Activated T-cell treated with anti-CD3 and anti-CD28 coated beads, Interleukin-2, amount 50 U/mL, for 48 hours (primary cell): Measurements from ENCODE around the gene TMIGD1.

Experiments used
- DNase-seq, 2 experiments: peaks; one replicate each; pipeline ENCODE4 v3.0.0-alpha.2; 2020

Gene TMIGD1

GRCh38 chr17:30324723-30325122 lies 9.1 kb downstream of the TMIGD1 start:
- DNase-seq, result no peak

DNA sequence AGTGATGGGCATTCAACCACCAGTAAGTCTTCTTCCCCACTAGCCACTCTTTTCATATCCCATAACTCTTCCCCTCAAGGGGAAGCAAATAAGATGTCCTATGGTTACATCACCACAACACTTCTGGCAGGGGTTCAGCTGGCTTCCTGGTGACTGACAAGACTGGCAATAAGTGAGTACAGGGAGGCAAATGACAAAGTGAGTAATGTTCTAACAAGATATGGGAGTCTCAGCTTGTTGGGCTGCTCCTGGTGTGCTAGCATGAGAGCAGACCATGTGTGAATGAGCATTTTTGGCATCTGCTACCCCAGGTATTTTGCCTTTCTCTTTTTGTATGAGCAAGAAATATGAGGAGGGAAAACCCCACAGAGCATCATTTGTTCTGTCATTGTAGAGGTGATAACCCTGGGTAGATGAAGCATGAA lies 9.9 kb downstream of the TMIGD1 start:
- peak; percentile 47 to 51 for DNase-seq

DNA sequence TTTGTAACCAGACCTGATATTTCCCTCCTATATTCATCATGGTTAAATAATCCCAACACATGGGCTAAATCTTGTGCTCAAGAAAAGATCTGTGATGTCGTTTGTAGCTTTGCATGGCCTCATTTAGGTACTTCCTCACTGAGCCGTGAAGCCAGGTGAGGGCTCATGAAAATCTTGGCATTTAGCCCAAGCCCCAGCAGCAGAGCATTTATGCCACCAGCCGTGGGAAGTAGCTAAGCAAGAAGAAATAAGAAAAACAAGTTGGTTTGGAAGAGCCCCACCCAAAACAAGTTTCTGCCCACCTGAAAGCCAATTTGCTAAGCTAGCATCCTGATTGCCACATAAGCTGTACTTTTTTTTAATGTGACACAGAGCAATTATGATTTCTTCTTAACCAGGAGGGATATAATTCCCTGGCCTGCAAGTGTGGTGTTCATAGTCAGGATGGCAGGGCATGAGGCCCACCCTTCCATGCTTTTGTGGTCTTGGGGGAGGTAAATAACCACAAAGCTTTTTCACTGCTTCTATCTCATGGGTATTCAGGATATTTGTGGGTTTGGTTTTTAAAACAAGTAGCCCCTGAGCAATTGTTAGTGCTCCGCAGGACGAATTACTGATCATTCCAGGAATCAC lies 10.5 kb downstream of the TMIGD1 start:
- DNase-seq, result no peak

DNA sequence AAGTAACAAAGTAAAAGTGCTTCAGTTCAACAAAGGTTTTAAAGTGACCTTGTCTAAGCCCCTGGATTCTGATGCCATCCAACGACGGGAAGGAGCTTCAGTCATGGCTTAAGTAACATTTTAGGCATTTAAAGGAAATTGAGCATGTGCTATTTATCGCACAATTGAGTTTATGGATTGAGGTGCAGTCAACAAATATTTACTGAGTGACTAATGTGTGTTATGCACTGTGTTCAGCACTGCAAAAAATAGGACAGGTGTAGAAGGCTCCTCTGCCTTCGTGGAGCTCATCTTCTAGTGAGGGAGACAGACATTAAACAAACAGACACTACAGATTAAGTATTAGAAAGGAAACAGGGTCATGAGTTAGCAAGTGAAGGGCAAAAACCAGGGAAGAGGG lies 12.5 kb downstream of the TMIGD1 start:
- DNase-seq, result no peak

- DNase-seq, result no peak
Measured at GRCh38 chr17:30318155-30318554, 15.7 kb downstream of the TMIGD1 start.

DNA sequence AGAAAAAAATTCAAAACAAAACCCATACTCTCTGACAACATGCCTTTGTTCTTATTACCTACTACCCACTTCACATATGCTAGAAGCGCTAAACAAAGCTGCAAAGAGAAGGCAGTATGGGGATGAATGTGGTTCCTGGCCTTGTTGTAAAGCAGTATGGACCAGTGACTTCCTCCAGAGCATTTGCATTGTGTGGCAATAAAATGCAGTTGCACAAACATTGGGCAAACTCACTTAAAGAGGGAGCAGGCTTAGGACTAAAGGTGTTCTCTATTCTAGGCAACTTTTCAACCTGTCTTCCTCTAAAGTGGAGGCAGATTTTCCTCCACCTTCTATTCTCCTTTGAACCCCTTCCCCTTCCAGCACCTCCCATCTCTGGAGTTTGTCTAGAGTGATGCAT lies 17.1 kb downstream of the TMIGD1 start:
- no peak for DNase-seq

DNA sequence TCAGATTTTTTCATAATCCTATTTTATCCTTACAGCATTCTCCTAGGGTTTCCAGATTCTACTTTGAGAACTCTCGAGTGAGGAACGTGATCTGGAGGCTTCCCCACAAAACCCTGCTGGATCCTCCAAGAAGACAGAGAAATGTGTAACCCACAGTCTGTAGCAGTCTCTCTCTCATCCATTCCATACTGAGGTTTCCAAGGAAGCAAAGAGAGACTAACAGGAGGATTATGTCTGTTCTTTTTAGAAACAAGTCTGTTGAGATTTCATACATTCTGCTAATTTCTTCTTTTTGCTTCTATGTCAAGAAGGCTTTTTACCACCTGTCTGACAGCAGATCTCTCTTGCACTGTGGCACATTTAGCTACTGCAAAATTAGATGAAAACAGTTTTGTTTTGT lies 18.8 kb downstream of the TMIGD1 start:
- DNase-seq, result no peak

DNA sequence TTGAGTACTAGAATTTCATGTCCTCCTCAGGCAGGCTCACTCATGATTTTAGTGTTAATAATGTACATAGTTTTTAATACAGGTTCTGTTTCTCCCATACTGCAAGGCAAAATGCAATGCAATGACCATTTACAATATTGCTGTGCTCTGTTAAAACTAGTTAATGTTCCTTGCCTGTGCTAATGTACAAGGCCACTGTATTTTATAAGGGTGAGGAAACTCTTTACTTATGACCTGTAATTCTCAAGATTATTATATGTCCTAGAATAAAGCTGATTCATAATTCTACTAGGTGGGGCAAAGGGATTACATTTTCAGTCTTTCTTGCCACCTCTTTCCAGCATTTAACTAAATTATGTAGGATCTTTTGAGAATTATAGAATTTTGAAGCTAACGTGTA lies 19.4 kb downstream of the TMIGD1 start:
- no peak for DNase-seq

- no peak for DNase-seq
Measured at GRCh38 chr17:30312226-30312625, 21.6 kb downstream of the TMIGD1 start.

DNA sequence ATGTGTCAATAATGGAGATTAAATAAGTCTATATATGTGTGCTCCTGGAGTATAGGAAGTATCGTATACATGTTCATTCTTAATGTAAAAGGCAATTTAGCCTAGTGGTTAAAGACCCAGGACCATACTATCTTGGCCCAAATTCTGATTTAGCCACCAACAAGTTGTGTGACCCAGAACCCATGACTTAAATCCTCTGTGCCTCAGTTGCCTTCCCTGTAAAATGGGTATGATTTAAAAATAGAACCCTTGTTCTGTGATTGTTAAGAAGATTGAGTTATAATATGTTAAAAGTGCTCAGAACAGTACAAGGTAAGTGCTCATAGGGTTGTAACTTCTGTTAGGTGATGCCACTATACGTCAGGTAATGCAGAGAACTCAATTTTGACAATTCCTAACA lies 23.3 kb downstream of the TMIGD1 start:
- DNase-seq, result no peak

DNA sequence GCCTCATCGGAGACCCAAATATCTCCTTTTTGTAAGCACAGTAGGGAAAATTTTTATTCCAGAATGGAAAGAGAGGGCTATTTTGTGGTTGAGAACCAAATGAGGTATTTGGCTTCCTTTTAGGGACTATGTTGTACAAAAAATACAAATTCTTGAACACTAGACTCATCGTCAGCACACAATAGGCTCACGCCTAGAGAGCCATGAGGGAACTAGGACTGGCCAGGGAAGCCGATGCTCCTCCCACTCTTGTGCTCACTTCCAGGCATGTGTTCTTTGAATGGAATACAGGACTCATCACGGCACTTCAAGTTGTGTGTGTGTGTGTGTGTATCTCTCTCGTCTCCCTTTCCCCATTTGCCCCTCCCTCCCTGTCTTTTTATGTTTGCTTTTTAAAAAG lies 24.3 kb downstream of the TMIGD1 start:
- no peak for DNase-seq

DNA sequence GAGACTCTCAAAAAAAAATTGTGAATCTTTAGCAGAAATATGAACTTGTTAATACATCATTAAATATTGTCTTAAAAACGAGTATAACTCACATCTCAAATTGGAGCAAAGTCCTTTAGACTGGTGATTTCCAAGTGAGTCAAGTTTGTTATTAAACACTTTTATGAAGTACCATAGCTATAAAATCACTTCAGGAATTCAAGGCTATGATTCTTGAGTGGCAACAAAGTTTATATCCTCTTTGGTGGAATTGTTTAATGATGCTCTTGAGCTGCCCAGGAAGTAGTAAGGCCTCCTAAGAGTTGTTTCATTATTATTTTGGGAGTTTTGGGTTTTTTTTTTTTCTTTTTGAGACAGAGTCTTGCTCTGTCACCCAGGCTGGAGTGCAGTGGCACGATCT lies 25.5 kb downstream of the TMIGD1 start:
- no peak for DNase-seq

DNA sequence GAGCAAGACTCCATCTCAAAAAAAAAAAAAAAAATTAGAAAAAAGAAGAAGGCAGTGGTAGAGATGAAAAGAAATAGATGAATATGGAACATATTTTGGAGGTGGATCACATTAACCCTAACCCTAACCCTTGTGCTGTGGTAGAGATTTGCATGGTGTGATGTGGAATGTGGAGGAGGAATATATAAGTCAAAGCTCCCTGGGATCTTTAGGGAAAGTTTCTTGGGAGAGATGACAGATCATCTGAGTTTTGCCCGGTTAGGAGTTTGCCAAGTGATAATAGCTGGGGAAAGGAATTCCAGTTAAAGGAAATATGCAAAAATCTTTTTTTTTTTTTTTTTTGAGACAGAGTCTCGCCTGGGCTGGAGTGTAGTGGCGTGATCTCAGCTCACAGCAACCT lies 29.1 kb downstream of the TMIGD1 start:
- DNase-seq, result no peak

DNA sequence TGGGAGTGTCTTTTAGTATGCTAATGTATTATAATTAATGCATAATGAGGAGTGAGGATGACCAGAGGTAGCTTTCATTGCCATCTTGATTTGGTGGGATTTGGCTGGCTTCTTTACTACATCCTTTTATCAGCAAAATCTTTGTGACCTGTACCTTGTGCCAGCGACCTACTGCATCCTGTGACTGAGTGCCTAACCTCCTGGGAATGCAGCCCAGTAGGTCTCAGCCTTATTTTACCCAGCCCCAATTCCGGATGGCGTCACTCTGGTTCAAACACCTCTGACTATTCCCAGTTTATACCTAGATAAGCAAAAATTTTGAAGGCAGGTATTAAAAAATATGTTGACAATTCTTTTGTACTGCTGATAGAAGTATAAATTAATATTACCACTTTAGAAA lies 31.6 kb downstream of the TMIGD1 start:
- DNase-seq, result no peak

DNA sequence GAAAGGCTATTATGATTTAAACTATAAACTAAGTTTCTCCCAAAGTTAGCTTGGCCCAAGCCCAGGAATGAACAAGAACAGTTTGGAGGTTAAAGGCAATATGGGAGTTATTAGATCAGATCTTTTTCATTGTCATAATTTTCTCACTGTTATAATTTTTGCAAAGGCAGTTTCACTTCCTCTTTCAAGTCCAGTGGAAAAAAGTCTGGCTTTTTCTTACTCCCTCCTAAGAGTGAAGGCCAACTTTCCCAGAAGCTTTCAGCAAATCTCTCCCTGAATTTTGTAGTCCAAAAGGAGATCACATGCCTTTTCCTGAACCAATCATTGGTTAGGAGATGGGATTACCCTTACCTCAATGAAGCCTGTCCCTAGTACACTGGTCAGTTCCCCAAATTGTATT lies 33.0 kb downstream of the TMIGD1 start:
- DNase-seq, result no peak

GRCh38 chr17:30299000-30299399 lies 34.9 kb downstream of the TMIGD1 start:
- DNase-seq, result no peak

- no peak for DNase-seq
Measured at GRCh38 chr17:30297715-30298114, 36.1 kb downstream of the TMIGD1 start.

DNA sequence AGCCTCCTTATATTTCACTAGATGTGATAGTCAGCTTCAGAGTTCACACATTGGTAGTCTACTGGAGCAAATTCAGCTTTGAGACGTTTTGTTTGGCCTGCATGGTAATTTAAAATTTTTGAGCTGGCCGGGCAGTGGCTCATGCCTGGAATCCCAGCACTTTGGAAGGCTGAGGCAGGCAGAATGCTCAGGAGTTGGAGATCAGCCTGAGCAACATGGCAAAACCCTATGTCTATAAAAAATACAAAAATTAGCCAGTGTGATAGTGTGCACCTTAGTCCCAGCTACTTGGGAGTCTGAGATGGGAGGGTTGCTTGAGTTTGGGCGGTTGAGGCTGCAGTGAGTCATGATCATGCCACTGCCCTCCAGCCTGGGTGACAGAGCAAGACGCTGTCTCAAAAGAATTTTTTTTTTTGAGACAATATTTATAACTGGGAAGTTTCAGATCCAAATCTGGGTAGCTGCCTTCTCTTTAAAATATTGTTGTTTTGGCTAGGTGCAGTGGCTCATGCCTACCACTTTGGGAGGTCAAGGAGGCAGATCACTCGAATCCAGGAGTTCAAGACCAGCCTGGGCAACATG lies 37.3 kb downstream of the TMIGD1 start:
- no peak for DNase-seq

DNA sequence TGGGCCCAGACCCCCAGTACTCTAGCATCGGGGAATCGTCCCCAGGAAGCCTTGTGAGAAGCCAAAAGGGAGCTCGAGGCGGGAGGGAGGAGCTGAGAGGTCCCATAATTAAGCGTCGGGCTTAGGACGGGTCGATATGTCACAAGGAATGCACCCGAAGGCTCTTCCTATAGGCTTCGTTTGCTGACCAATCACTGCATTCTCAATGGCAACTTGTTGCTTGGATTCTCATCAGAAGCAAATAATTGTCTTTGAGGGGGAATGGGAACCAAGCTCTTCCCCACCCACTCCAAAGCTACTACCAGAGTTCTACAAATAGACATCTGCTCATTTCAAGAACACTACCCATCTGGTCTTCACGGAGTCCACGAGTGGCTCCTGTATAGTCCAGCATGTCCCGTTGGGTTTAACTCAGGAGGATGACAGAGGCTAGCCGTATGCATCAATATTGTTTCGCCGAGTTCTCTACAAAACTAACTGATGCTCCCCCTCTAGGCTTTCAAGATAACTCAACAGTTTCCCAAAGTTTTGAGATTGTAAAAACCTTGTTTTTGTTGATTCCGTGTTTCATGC lies 41.5 kb downstream of the TMIGD1 start:
- no peak for DNase-seq

GRCh38 chr17:30291543-30292285 lies 42.1 kb downstream of the TMIGD1 start, which contains the start of gene BLMH:
Gene BLMH, minus strand, starts transcription at chr17:30291944. Its CDS starts 125 bp downstream, at chr17:30291819.
- DNase-seq, result peak; percentile 85 to 90

DNA sequence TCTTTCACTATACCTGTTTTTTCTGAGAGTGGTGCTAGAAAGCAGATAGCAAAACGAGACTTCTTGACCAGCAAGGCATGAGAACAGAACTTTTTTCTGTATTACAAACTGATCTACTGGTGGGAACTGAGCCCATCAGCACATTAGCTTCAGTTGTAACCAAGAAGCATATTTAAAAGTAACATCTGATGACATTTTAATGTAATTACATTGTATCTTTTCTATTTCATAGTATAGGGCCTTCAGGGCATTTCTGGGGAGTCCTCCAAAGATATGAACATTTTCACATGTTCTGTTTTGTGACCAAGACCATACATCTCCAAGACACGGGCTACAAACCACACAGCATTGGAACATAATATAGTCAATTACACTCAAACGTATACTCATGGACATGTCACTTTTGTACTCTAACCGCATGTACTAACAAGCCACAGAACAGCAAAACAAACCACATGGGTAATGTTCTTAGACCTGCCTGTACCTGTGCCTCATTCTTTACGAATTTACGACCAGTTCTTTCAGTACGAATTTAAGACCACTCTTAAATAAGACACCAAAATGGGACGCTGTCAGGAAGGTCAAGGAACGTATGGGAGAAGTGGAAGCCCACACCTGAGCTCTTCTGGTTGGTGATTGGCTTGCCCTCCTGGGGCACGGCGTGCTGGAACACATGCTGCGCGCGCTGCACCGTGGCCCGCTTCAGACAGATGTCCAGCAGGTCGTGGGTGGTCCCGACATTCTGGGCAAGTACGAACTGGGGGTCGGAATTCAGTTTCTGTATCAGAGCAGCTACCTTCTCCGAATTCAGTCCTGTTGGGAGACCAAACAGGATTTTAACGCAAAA lies 42.9 kb downstream of the TMIGD1 start:
- peak; percentile 66 to 67 for DNase-seq

DNA sequence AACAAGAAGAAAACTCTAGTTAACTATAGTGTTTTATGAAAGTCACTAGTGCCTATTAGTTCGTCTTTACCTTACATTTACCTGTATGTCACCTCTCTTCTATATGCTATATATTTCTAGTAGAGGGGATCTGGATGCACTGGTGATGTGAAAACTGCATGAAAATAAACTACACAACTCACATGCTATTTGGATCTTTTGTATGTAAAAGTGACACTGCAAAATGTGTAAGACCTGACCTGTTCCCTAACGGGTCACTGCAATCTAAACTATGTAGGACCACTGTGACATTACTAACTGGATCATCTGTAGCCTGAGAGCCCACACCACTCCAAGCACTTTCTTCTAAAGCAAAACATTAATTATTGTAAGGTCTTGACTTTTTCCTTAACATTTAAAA lies 43.8 kb downstream of the TMIGD1 start:
- DNase-seq, result no peak

DNA sequence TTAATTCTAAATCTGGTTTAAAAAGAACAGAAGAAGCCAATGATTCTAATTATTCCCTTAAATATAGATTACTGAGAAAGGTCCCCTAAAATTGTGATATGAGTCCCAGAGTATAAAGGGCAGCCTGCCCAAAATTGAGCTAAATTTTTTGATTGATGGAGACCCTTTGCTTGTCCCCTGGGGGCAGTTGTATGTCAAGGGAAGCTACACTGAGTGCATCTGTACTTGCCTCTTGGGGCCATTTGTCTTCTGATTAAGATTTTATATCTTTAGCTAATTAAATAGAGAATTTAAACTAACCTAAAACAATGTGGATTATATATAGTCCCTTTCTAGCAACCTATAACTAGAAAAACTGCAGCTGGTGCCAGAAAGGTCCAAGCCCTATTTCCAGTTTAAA lies 54.7 kb downstream of the TMIGD1 start:
- no peak for DNase-seq
